GM12864 (cell line): ENCODE measurements around the gene TAF1B.

ENCODE experiments used
- DNase-seq: peaks from one replicate; pipeline ENCODE4 v3.0.0-alpha.2; 2011; ENCODE audit warnings: low read depth
- H3K4me3 ChIP-seq: 2 replicates; pipeline ENCODE4 v1.5.1; 2011; ENCODE audit warnings: mild to moderate bottlenecking, low read depth, low read length, control low read depth
- TF ChIP-seq, protein P1 (sequence below): IDR thresholded peaks from 2 replicates; pipeline ENCODE4 v1.5.1; 2011; ENCODE audit warnings: low read depth, mild to moderate bottlenecking, moderate library complexity, low read length, control low read depth, inconsistent platforms; ENCODE audit errors: missing control alignments

Gene TAF1B

DNA sequence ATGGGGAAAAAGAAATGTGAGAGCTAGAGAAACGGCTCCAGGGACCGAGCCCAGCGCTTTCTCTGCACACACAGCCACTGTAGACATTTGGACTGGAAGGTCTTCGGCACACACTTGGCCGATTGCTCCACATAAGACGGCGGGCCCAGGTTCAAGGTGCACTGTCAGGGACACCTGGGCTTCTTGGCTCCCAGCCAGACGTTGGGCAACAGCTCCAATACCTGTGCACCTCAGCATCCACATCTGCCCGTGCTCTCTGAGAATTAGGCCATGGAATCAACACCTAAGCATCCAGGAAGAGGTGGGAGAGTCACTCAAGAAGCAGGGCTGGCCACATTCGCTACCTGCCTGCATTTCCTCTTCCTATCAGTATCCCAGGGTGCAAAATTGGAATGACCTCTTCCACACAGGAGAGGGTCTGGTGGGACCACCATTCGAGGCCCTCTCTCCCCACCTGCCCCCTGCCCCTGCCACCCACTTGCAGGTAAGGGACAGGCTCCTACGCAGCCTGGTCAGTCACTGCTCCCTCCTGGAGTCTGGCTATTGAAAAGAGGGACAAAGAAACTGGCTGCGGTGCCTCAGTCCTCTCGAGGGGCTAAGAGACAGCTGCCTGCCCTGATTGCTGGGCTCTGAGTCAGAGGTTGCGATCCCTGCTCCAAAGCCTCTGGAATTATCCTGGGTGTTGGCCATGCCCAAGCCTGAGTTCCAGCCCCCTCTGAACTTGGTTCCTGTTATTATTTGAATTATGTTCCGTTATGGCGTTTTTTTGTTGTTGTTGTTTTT is 40.1 kb upstream of the TAF1B start:
- H3K4me3 ChIP-seq, result no peak overlapping the region
- DNase-seq, result no peak
- TF ChIP-seq, protein P1, sequence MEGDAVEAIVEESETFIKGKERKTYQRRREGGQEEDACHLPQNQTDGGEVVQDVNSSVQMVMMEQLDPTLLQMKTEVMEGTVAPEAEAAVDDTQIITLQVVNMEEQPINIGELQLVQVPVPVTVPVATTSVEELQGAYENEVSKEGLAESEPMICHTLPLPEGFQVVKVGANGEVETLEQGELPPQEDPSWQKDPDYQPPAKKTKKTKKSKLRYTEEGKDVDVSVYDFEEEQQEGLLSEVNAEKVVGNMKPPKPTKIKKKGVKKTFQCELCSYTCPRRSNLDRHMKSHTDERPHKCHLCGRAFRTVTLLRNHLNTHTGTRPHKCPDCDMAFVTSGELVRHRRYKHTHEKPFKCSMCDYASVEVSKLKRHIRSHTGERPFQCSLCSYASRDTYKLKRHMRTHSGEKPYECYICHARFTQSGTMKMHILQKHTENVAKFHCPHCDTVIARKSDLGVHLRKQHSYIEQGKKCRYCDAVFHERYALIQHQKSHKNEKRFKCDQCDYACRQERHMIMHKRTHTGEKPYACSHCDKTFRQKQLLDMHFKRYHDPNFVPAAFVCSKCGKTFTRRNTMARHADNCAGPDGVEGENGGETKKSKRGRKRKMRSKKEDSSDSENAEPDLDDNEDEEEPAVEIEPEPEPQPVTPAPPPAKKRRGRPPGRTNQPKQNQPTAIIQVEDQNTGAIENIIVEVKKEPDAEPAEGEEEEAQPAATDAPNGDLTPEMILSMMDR, result no peak

DNA sequence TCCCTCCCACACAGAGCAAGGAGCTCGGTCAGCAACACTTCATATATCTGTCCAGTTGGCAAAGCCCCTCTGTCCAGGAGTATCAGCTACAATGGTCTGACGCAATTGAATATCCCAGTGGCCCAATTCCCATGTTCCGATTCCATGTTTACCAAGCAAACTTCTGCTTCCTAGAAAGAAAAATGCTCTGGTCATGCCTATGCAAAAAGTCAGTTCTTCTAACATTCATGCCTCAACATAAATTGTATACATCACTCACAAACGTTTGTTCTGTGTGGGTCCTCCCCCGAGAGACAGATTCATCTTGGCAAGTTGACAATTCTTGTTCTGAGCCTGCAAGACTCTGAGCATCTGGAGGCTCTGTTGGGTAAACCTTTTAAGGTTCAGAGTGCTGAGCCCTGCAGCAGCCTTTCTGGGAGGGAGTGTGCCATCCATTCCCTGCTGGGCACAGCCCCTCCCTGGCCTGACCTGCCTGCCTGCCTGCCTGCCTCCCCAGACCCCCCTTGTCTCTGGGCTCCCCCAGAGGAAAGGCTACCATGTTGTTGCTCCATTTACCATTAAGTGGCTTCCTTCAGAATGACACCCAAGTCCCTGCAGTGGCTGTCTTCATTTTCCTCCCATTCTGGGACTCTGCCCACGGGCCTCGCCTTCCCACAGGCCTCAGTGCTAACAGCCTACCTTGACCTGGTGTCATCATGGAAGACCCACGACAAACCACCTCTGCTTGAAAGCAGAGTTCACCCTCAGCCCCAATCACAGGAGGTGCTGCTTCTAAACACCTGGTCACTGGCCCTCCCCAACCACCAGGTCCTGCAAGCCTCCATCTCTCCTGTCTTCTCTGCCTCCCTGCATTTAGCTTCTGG is 37.6 kb upstream of the TAF1B start:
- DNase-seq, result no peak
- H3K4me3 ChIP-seq, result no peak overlapping the region
- TF ChIP-seq, protein P1, result no peak

DNA sequence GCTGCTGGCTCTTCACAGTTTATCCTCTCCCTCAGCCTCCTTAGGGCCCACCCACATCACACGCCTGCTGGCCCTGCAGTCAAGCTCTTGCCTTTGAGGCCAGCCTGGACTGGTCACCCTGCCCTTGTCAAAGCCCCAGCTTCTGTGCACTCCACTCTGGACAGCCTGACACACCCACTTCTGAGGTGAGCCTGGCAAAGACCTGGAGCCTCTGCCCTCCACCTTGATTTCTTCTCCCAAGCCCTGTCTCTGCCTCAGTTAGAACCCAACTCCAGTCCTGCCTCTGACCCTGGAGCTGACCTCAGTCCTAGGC is 37.0 kb upstream of the TAF1B start:
- H3K4me3 ChIP-seq, result no peak overlapping the region
- TF ChIP-seq, protein P1, result no peak
- no peak for DNase-seq

DNA sequence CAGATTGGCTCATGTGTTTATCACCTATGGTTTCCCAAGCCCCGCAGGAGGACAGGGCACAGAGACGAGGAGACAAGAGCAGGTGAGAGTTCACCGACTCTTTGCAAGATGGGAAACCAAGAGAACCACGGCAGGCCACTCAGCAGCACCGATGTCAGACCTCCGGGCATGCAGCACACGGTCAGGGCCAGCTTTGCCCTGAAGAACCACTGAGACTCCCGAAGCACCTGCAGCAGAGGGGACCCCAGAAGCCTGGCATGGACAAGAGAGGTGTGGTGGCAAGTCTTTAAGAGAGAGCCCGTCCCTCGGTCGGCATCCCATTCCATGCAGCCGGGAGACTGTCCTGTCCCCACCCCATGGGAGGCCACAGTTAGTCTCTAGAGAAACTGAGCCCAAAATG is 36.6 kb upstream of the TAF1B start:
- no peak overlapping the region for H3K4me3 ChIP-seq
- TF ChIP-seq, protein P1, result no peak
- no peak for DNase-seq

DNA sequence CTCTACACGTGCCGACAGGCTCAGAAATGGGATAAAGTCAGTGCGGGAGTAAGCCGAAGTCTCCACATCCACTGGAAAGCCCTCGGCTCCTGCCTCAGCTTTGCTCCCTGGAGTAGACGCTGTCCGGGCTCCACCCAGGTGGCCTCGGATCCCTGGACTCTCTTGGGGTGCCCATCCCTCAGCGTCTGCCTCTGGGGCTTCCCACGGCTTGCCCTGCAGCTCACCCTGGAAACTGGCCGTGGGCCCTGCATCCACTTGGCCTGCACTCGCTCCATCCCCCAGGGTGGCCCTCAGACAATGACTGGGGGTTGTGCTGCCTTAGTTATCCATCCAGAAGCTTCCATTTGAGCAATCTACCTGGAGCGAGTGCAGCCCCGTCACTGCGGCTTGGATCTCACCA is 36.2 kb upstream of the TAF1B start:
- TF ChIP-seq, protein P1, result no peak
- H3K4me3 ChIP-seq, result no peak overlapping the region
- no peak for DNase-seq

DNA sequence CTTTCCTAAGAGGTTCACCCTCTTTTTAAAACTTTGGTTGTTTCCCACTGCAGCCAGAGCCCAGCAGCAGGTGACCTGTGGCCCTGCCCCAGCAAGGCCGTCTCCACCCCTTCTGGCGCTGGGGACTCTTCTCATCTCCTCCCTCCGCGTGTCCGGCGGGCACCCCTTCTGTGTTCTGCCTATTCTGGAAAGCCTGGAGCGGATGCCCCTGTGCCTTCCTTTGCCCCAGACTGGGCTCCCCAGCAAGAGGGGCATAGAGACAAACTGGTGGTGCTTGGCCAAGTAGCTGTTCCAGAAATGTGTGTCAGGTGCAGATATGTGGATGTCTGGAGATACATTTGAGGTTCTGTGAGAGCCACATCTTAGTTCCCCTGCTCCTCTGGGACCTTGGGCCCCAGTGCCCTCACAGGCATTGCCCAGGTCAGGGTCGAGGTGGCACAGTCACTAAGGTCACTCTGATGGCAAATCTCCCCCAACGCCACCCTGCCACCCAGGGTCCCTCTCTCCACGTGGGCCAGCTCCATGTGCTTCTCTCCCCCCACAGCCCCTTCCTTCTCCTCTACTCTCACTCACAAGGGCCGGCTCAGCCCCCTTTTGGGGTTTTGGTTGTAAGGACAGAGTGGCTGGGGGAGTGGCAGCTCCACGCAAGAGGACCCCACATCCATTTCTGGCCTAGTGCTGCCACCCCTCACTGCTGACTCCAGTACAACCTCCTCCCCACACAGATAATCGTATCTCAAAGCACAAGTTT is 35.5 kb upstream of the TAF1B start:
- no peak for DNase-seq
- no peak overlapping the region for H3K4me3 ChIP-seq
- TF ChIP-seq, protein P1, result no peak
